Stimulated activated CD4-positive, alpha-beta T cell treated with anti-CD3 and anti-CD28 coated beads, Interleukin-15, amount 100 ng/mL, for 1 hour (primary cell): ENCODE data around the gene NKIRAS2.

Experiments used
- DNase-seq, 2 donors: peaks; one replicate each; pipeline ENCODE4 v3.0.0-alpha.2; 2020; ENCODE audit warnings: low read depth in 1 of 2, low spot score in 1 of 2

Gene NKIRAS2

GRCh38 chr17:42019509-42020404 is at the start of gene NKIRAS2:
NKIRAS2 (plus strand) TSS chr17:42020090; CDS start chr17:42021578, 1,488 bp downstream.
- DNase-seq, result peak; percentile 91 to 92

- DNase-seq, result no peak
Measured at GRCh38 chr17:41970901-41971331, 49.0 kb upstream of the NKIRAS2 start.

- DNase-seq, result no peak
Measured at GRCh38 chr17:41971721-41972523, 48.0 kb upstream of the NKIRAS2 start.

GRCh38 chr17:41972571-41973407 is 47.1 kb upstream of the NKIRAS2 start:
- DNase-seq, result no peak

GRCh38 chr17:41973408-41973811 is 46.5 kb upstream of the NKIRAS2 start:
- no peak for DNase-seq

- DNase-seq, result no peak
Measured at GRCh38 chr17:41974031-41974430, 45.9 kb upstream of the NKIRAS2 start.

GRCh38 chr17:41974658-41975057 is 45.2 kb upstream of the NKIRAS2 start:
- DNase-seq, result no peak

- DNase-seq, result no peak
Measured at GRCh38 chr17:41975099-41976083, 44.5 kb upstream of the NKIRAS2 start.

- DNase-seq, result no peak
Measured at GRCh38 chr17:41976142-41976768, 43.6 kb upstream of the NKIRAS2 start.

GRCh38 chr17:41977991-41978390 is 41.9 kb upstream of the NKIRAS2 start:
- DNase-seq, result no peak

GRCh38 chr17:41982026-41982760 is 37.7 kb upstream of the NKIRAS2 start:
- DNase-seq, result no peak

- DNase-seq, result no peak
Measured at GRCh38 chr17:41984454-41984853, 35.4 kb upstream of the NKIRAS2 start.

GRCh38 chr17:41985919-41986318 is 34.0 kb upstream of the NKIRAS2 start:
- no peak for DNase-seq

GRCh38 chr17:41986634-41987033 is 33.3 kb upstream of the NKIRAS2 start:
- no peak for DNase-seq

GRCh38 chr17:41987642-41988041 is 32.2 kb upstream of the NKIRAS2 start:
- no peak for DNase-seq

- DNase-seq, result no peak
Measured at GRCh38 chr17:41988418-41988817, 31.5 kb upstream of the NKIRAS2 start.

GRCh38 chr17:41989702-41990419 is 30.0 kb upstream of the NKIRAS2 start:
- DNase-seq, result no peak

- no peak for DNase-seq
Measured at GRCh38 chr17:41992576-41992975, 27.3 kb upstream of the NKIRAS2 start.
